Hepatocyte (in vitro differentiated cells): ENCODE data around the gene C1GALT1C1.

Experiments used
- CTCF ChIP-seq: fragments of 200-600 bp; sonication (generic); IDR thresholded peaks from 2 replicates; pipeline ENCODE4 v1.5.1; 2016; ENCODE audit warnings: antibody characterized with exemption, mild to moderate bottlenecking; ENCODE audit not compliant: poor library complexity
- EZH2 ChIP-seq: fragments of 200-600 bp; sonication (generic); IDR thresholded peaks from 2 replicates; pipeline ENCODE4 v1.6.1; 2016; ENCODE audit warnings: antibody characterized with exemption, mild to moderate bottlenecking, borderline replicate concordance
- EZH2phosphoT487 ChIP-seq: fragments of 200-600 bp; sonication (generic); IDR thresholded peaks from one replicate; pipeline ENCODE4 v1.6.1; 2018; ENCODE audit warnings: antibody characterized with exemption, mild to moderate bottlenecking, low read depth, moderate library complexity; ENCODE audit not compliant: unreplicated experiment, severe bottlenecking

- TF ChIP-seq CTCF (no peak), EZH2phosphoT487 (no peak), EZH2 (no peak)
These were observed 26.0 kb downstream of the C1GALT1C1 start, which contains the start of gene MCTS1 for GRCh38 chrX:120603707-120604360.
